Hepatocyte (in vitro differentiated cells): ENCODE measurements around the gene NOD2. TPM values are rescaled to one million over a fixed set of nuclear protein-coding genes. Genes with fewer than 3 reads are reported as not detected.

Experiments used
- DNase-seq: peaks from one replicate; pipeline ENCODE4 v3.0.0-alpha.2; 2016; ENCODE audit warnings: low spot score
- H2AFZ ChIP-seq: fragments of 200-600 bp; sonication (generic); 2 replicates; pipeline ENCODE4 v1.6.0; 2016; ENCODE audit warnings: antibody characterized with exemption, mild to moderate bottlenecking
- H3K27ac ChIP-seq: fragments of 200-600 bp; sonication (generic); 2 replicates; pipeline ENCODE4 v1.5.1; 2016; ENCODE audit warnings: mild to moderate bottlenecking
- H3K27me3 ChIP-seq: fragments of 200-600 bp; sonication (generic); 2 replicates; pipeline ENCODE4 v1.6.1; 2016
- H3K36me3 ChIP-seq: fragments of 200-600 bp; sonication (generic); replicated peaks from 2 replicates; pipeline ENCODE4 v1.5.1; 2016; ENCODE audit warnings: low read depth; ENCODE audit not compliant: insufficient read depth
- H3K4me1 ChIP-seq: fragments of 200-600 bp; sonication (generic); 2 replicates; pipeline ENCODE4 v1.5.1; 2016; ENCODE audit warnings: mild to moderate bottlenecking, moderate library complexity; ENCODE audit not compliant: insufficient read depth
- H3K4me2 ChIP-seq: fragments of 200-600 bp; sonication (generic); 2 replicates; pipeline ENCODE4 v1.6.0; 2016
- H3K4me3 ChIP-seq: fragments of 200-600 bp; sonication (generic); 2 replicates; pipeline ENCODE4 v1.5.1; 2016; ENCODE audit warnings: mild to moderate bottlenecking
- H3K79me2 ChIP-seq: fragments of 200-600 bp; sonication (generic); 2 replicates; pipeline ENCODE4 v1.6.0; 2017; ENCODE audit warnings: mild to moderate bottlenecking
- H3K9me2 ChIP-seq: fragments of 200-600 bp; sonication (generic); replicated peaks from 2 replicates; pipeline ENCODE4 v1.6.0; 2017; ENCODE audit warnings: mild to moderate bottlenecking; ENCODE audit not compliant: insufficient read depth
- H3K9me3 ChIP-seq: fragments of 200-600 bp; sonication (generic); 2 replicates; pipeline ENCODE4 v1.5.1; 2016; ENCODE audit warnings: low read depth, mild to moderate bottlenecking
- H4K20me1 ChIP-seq: fragments of 200-600 bp; sonication (generic); 2 replicates; pipeline ENCODE4 v1.6.0; 2016; ENCODE audit warnings: mild to moderate bottlenecking; ENCODE audit not compliant: insufficient read depth, poor library complexity, severe bottlenecking
- CTCF ChIP-seq: fragments of 200-600 bp; sonication (generic); IDR thresholded peaks from 2 replicates; pipeline ENCODE4 v1.5.1; 2016; ENCODE audit warnings: antibody characterized with exemption, mild to moderate bottlenecking; ENCODE audit not compliant: poor library complexity
- EZH2 ChIP-seq: fragments of 200-600 bp; sonication (generic); IDR thresholded peaks from 2 replicates; pipeline ENCODE4 v1.6.1; 2016; ENCODE audit warnings: antibody characterized with exemption, mild to moderate bottlenecking, borderline replicate concordance
- EZH2phosphoT487 ChIP-seq: fragments of 200-600 bp; sonication (generic); IDR thresholded peaks from one replicate; pipeline ENCODE4 v1.6.1; 2018; ENCODE audit warnings: antibody characterized with exemption, mild to moderate bottlenecking, low read depth, moderate library complexity; ENCODE audit not compliant: unreplicated experiment, severe bottlenecking
- WGBS: methylation state at CpG from one replicate; pipeline ENCODE4 v1.1.6; 2016; ENCODE audit warnings: low lambda C conversion rate; ENCODE audit errors: missing lambda C conversion rate; 5-methylcytosine and 5-hydroxymethylcytosine counted together
- polyA plus RNA-seq: library from polyadenylated mRNA; unstranded; fragments of >200 nt; fragmentation: Nextera tagmentation; extraction: Ambion mirVana; gene quantifications from 2 replicates; pipeline ENCODE4 v1.2.1, GENCODE V29; 2016
- total RNA-seq: library from RNA; depleted of rRNA; stranded (reverse); fragments of >200 nt; gene quantifications from 2 replicates; pipeline ENCODE4 v1.2.3, GENCODE V29; 2014

Gene NOD2
- total and polyA plus RNA-seq, 2 experiments from 2014 or later = 0.13 TPM; not detected in 1

DNA sequence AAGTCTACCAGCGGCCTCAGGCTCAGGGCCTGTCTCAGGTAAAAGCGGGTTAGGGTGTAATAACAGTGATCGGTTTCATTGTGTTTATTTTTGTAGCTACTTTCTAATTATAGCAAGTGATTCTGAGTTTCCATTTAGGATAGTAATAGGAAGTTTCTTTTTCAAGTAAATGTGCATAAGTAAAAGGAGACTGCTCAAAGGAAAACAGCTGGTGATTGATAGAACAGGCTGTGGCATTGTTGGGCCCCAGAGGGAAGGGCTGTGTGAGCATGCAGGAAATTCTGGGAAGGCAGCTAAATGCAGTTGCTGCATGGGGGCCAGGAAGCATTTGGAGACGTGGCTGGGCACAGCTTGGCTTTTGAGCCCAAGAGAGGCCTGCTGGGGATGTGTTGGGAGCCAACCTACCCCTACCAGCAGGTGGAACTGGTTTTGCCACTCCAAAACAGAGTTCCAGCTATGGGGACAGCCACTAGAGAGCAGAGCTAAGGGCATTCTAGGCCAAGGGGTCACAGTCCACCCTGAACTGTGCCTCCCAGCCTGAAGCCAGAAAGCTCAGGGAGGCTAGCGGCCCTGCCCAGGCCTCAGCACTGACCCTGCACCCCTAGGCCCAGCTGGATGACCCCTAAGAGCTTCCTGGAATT lies 24.9 kb upstream of the NOD2 start:
- no peak overlapping the region for H3K27ac ChIP-seq
- H3K36me3 ChIP-seq = no peaks in the 10 kb centered on the region
- H2AFZ ChIP-seq = no peak overlapping the region
- no peaks in the 10 kb centered on the region for H4K20me1 ChIP-seq
- no peaks in the 10 kb centered on the region for H3K4me1 ChIP-seq
- peaks cover 4% of the 10 kb centered on the region for H3K9me3 ChIP-seq
- no peak for DNase-seq
- no peaks in the 10 kb centered on the region for H3K79me2 ChIP-seq
- 67% methylated on average over 5 of the region's 5 CpGs for WGBS
- no peak overlapping the region for H3K4me3 ChIP-seq
- H3K4me2 ChIP-seq = no peak overlapping the region
- H3K9me2 ChIP-seq = no peaks in the 10 kb centered on the region
- no peaks in the 10 kb centered on the region for H3K27me3 ChIP-seq
- TF ChIP-seq EZH2phosphoT487 = no peak
- TF ChIP-seq EZH2 = no peak
- TF ChIP-seq CTCF = no peak

DNA sequence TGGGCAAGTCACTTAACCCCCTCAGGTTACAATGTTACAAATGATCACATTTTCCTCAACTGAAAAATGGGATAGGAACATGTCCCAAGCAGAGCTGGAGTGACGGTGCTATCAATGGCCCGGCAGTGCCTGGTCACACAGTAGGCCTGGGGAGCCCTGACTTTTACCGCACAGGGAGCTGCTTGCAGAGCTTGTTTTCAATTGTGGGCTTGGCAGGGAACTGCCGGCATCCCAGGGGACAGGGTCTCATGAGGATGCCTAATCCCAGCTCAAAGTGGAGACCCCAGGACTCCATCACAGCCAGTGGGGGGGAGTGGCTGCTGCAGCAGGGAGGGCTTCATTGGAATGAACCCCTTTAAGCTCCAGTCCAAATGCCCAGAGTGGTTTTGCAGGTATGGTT lies 23.7 kb upstream of the NOD2 start:
- no peaks in the 10 kb centered on the region for H4K20me1 ChIP-seq
- no peak for DNase-seq
- no peaks in the 10 kb centered on the region for H3K36me3 ChIP-seq
- TF ChIP-seq EZH2 = no peak
- no peak for TF ChIP-seq CTCF
- no peak for TF ChIP-seq EZH2phosphoT487
- no peaks in the 10 kb centered on the region for H3K27me3 ChIP-seq
- H3K79me2 ChIP-seq = no peaks in the 10 kb centered on the region
- no peaks in the 10 kb centered on the region for H3K9me2 ChIP-seq
- H3K27ac ChIP-seq = no peak overlapping the region
- no peak overlapping the region for H2AFZ ChIP-seq
- no peak overlapping the region for H3K4me3 ChIP-seq
- H3K4me2 ChIP-seq = no peak overlapping the region
- H3K9me3 ChIP-seq = peaks cover 4% of the 10 kb centered on the region
- H3K4me1 ChIP-seq = no peaks in the 10 kb centered on the region
- 97% methylated on average over 4 of the region's 4 CpGs for WGBS

- Histone ChIP-seq H4K20me1 (no peaks in the 10 kb centered on the region), H3K27ac (no peak overlapping the region), H3K36me3 (no peaks in the 10 kb centered on the region), H2AFZ (no peak overlapping the region), H3K4me2 (no peak overlapping the region), H3K9me3 (peaks cover 4% of the 10 kb centered on the region), H3K4me1 (no peaks in the 10 kb centered on the region), H3K9me2 (no peaks in the 10 kb centered on the region), H3K79me2 (no peaks in the 10 kb centered on the region), H3K27me3 (no peaks in the 10 kb centered on the region), H3K4me3 (no peak overlapping the region)
- no peak for DNase-seq
- WGBS = 89% methylated on average over 6 of the region's 6 CpGs
- no peak for TF ChIP-seq EZH2
- TF ChIP-seq EZH2phosphoT487 = no peak
- no peak for TF ChIP-seq CTCF
Observed at GRCh38 chr16:50670476-50670875, 22.9 kb upstream of the NOD2 start.
